ENCODE results near the gene PEX13.

The PEX13 gene

GRCh38 chr2:61089797-61090196, 72.3 kb downstream of the PEX13 start:
- Histone ChIP-seq H3K27me3 (ENCODE audit: control insufficient read depth, low read length) (no peaks in the 10 kb centered on the region), H3K4me2 (ENCODE audit: low read length) (no peak overlapping the region), H3K36me3 (ENCODE audit: control insufficient read depth, low read length) (no peaks in the 10 kb centered on the region), H3K79me2 (ENCODE audit: control insufficient read depth, low read length) (no peaks in the 10 kb centered on the region), H3F3A (ENCODE audit: control insufficient read depth, insufficient read depth) (no peaks in the 10 kb centered on the region), H3K4me1 (ENCODE audit: control insufficient read depth, low read length) (no peaks in the 10 kb centered on the region), H3K4me3 (ENCODE audit: low read length) (no peak overlapping the region), H3K27ac (ENCODE audit: low read depth, low read length) (no peak overlapping the region), H4K20me1 (ENCODE audit: control insufficient read depth, insufficient read depth, low read depth, low read length) (no peaks in the 10 kb centered on the region), H3K9me3 (ENCODE audit: control insufficient read depth, insufficient read depth, low read length) (no peaks in the 10 kb centered on the region), H3K9me2 (replicated peaks; ENCODE audit: control insufficient read depth, low read length) (no peaks in the 10 kb centered on the region)
- no peak for TF ChIP-seq EZH2phosphoT487 (IDR thresholded peaks at IDR 0.05; ENCODE audit: borderline replicate concordance, low read length)
- TF ChIP-seq CTCF (IDR thresholded peaks at IDR 0.05; ENCODE audit: low read depth, low read length, poor library complexity, severe bottlenecking) = no peak

GRCh38 chr2:61090386-61090921, 72.9 kb downstream of the PEX13 start:
- H3K36me3 ChIP-seq (ENCODE audit: control insufficient read depth, low read length) = no peaks in the 10 kb centered on the region
- H3K27ac ChIP-seq (ENCODE audit: low read depth, low read length) = no peak overlapping the region
- H3K27me3 ChIP-seq (ENCODE audit: control insufficient read depth, low read length) = no peaks in the 10 kb centered on the region

GRCh38 chr2:61091485-61091884, 74.0 kb downstream of the PEX13 start:
- no peaks in the 10 kb centered on the region for H3K27me3 ChIP-seq (ENCODE audit: control insufficient read depth, low read length)
- no peaks in the 10 kb centered on the region for H3K4me1 ChIP-seq (ENCODE audit: control insufficient read depth, low read length)
- H3K36me3 ChIP-seq (ENCODE audit: control insufficient read depth, low read length) = no peaks in the 10 kb centered on the region
- no peaks in the 10 kb centered on the region for H3K79me2 ChIP-seq (ENCODE audit: control insufficient read depth, low read length)
- no peak overlapping the region for H3K4me2 ChIP-seq (ENCODE audit: low read length)
- no peaks in the 10 kb centered on the region for H3K9me3 ChIP-seq (ENCODE audit: control insufficient read depth, insufficient read depth, low read length)
- H3K4me3 ChIP-seq (ENCODE audit: low read length) = no peak overlapping the region
- no peaks in the 10 kb centered on the region for H3K9me2 ChIP-seq (replicated peaks; ENCODE audit: control insufficient read depth, low read length)
- no peaks in the 10 kb centered on the region for H4K20me1 ChIP-seq (ENCODE audit: control insufficient read depth, insufficient read depth, low read depth, low read length)
- TF ChIP-seq EZH2phosphoT487 (IDR thresholded peaks at IDR 0.05; ENCODE audit: borderline replicate concordance, low read length) (no peak), CTCF (IDR thresholded peaks at IDR 0.05; ENCODE audit: low read depth, low read length, poor library complexity, severe bottlenecking) (no peak)
- no peaks in the 10 kb centered on the region for H3F3A ChIP-seq (ENCODE audit: control insufficient read depth, insufficient read depth)
- H3K27ac ChIP-seq (ENCODE audit: low read depth, low read length) = no peak overlapping the region

More at GRCh38 chr2:61090386-61090921, 72.9 kb downstream of the PEX13 start:
- H3K9me3 ChIP-seq (ENCODE audit: control insufficient read depth, insufficient read depth, low read length) = no peaks in the 10 kb centered on the region
- H3K4me1 ChIP-seq (ENCODE audit: control insufficient read depth, low read length) = no peaks in the 10 kb centered on the region
- no peak overlapping the region for H3K4me2 ChIP-seq (ENCODE audit: low read length)
- H3K4me3 ChIP-seq (ENCODE audit: low read length) = no peak overlapping the region
- no peaks in the 10 kb centered on the region for H3K79me2 ChIP-seq (ENCODE audit: control insufficient read depth, low read length)
- no peaks in the 10 kb centered on the region for H3K9me2 ChIP-seq (replicated peaks; ENCODE audit: control insufficient read depth, low read length)
- no peaks in the 10 kb centered on the region for H3F3A ChIP-seq (ENCODE audit: control insufficient read depth, insufficient read depth)
- no peaks in the 10 kb centered on the region for H4K20me1 ChIP-seq (ENCODE audit: control insufficient read depth, insufficient read depth, low read depth, low read length)
- no peak for TF ChIP-seq CTCF (IDR thresholded peaks at IDR 0.05; ENCODE audit: low read depth, low read length, poor library complexity, severe bottlenecking)
- TF ChIP-seq EZH2phosphoT487 (IDR thresholded peaks at IDR 0.05; ENCODE audit: borderline replicate concordance, low read length) = no peak
